IPS-15b (cell line): Measurements from ENCODE around the gene CDKL1.

Experiments used
- H3K27me3 ChIP-seq: one replicate; pipeline ENCODE4 v1.6.1; 2013; ENCODE audit warnings: low read length; ENCODE audit not compliant: control insufficient read depth, insufficient read depth
- H3K36me3 ChIP-seq: one replicate; pipeline ENCODE4 v1.6.1; 2013; ENCODE audit warnings: low read length; ENCODE audit not compliant: control insufficient read depth, insufficient read depth
- H3K4me1 ChIP-seq: one replicate; pipeline ENCODE4 v1.6.1; 2013; ENCODE audit warnings: mild to moderate bottlenecking, low read length; ENCODE audit not compliant: control insufficient read depth, insufficient read depth
- H3K4me3 ChIP-seq: one replicate; pipeline ENCODE4 v1.5.1; 2013; ENCODE audit warnings: low read depth, low read length
- H3K9ac ChIP-seq: one replicate; pipeline ENCODE4 v1.6.1; 2013; ENCODE audit warnings: low read depth, mild to moderate bottlenecking, low read length
- H3K9me3 ChIP-seq: one replicate; pipeline ENCODE4 v1.6.1; 2013; ENCODE audit warnings: mild to moderate bottlenecking, low read length; ENCODE audit not compliant: control insufficient read depth, insufficient read depth

Gene CDKL1

DNA sequence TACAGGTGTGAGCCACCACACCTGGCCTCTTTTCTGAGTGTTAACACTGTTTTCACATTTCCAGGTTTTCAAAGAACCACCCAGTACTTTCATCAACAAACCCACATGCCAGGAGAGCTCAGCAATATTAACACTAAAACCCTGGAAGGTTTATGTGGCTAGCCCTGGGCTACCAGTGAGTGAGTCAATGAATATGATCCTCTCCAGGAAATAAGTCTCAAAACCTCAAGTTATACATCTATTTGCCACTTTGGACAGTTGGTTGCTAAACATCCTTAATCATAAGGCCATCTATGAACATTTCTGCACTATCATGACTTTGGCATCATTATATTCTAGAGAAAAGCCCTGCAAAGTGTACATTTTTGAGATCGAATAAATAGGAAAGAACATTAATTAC is 6.3 kb upstream of the CDKL1 start:
- H3K36me3 ChIP-seq = no peaks in the 10 kb centered on the region
- no peaks in the 10 kb centered on the region for H3K4me1 ChIP-seq
- no peak overlapping the region for H3K9ac ChIP-seq
- H3K9me3 ChIP-seq = no peaks in the 10 kb centered on the region
- peaks cover 4% of the 10 kb centered on the region for H3K27me3 ChIP-seq
- no peak overlapping the region for H3K4me3 ChIP-seq

DNA sequence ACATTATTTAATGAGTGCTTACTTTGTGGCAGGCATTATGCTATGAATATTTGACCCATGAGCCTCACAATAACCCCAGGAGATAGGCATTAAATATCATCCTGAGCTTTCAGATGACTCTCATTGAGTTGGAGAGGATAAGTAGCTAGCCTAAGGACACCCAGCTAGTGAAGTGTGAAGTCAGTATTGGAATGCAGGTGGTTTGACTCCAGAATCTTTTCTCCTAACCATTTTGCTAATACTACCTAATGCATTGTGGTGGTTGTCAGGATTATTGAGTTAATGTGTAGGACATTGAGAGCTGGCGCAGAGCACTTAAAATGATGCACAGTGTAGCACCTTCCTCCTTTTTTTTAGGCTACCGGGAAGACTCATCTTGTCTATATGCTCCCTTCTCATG is 3.8 kb upstream of the CDKL1 start:
- Histone ChIP-seq H3K36me3 (no peaks in the 10 kb centered on the region), H3K4me3 (no peak overlapping the region), H3K9me3 (no peaks in the 10 kb centered on the region), H3K4me1 (peaks cover 8% of the 10 kb centered on the region), H3K9ac (no peak overlapping the region), H3K27me3 (peaks cover 21% of the 10 kb centered on the region)

DNA sequence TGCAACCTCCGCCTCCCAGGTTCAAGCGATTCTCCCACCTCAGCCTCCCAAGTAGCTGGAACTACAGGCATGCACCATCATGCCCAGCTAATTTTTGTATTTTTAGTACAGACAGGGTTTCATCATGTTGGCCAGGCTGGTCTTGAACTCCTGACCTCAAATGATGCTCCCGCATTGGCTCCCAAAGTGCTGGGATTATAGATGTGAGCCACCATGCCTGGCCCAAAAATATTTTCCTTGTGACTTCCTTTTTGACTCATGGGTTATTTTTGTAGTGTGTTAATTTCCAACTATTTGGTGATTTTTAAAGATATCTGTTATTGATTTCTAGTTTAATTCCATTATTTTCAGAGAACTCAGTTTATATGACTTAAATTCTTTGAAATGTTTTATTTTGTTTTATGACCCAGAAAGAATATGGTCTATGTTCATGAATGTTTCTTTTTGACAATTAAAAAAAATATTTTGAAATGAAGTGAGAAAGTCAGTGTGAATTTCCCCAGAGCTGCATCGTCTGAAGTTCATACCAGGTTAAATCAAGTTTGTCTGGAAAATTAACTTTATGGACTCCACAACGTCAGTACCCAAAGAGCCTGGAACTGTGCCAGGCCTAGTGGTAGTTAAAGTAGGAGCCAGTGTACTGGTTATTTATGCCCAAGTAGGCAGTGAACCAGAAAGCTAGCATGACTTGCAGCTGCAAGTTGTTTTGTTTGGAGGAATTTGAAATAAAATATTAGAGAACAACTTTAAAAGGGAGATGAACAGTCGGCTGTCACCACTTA is 2.8 kb upstream of the CDKL1 start:
- Histone ChIP-seq H3K9me3 (no peaks in the 10 kb centered on the region), H3K4me3 (no peak overlapping the region), H3K9ac (no peak overlapping the region), H3K27me3 (peaks cover 25% of the 10 kb centered on the region), H3K4me1 (peaks cover 8% of the 10 kb centered on the region), H3K36me3 (no peaks in the 10 kb centered on the region)

DNA sequence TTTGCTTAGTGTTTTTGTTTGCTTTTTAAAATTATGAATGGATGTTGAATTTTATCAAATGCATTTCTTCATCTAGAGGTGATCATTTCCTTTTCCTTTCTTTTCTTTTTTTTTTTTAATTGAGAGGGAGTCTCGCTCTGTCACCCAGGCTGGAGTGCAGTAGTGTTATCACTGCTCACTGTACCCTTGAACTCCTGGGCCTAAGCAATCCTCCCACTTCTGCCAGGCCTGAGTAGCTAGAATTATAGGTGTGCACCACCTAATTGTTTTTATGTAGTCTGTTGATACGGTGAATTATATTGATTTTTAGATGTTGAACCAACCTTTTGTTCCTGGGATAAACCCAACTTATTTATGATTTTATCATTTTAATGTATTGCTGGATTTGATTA is 1.5 kb upstream of the CDKL1 start:
- H3K9ac ChIP-seq = no peak overlapping the region
- H3K27me3 ChIP-seq = peaks cover 25% of the 10 kb centered on the region
- peaks cover 8% of the 10 kb centered on the region for H3K4me1 ChIP-seq
- no peaks in the 10 kb centered on the region for H3K9me3 ChIP-seq
- H3K4me3 ChIP-seq = no peak overlapping the region
- H3K36me3 ChIP-seq = no peaks in the 10 kb centered on the region

DNA sequence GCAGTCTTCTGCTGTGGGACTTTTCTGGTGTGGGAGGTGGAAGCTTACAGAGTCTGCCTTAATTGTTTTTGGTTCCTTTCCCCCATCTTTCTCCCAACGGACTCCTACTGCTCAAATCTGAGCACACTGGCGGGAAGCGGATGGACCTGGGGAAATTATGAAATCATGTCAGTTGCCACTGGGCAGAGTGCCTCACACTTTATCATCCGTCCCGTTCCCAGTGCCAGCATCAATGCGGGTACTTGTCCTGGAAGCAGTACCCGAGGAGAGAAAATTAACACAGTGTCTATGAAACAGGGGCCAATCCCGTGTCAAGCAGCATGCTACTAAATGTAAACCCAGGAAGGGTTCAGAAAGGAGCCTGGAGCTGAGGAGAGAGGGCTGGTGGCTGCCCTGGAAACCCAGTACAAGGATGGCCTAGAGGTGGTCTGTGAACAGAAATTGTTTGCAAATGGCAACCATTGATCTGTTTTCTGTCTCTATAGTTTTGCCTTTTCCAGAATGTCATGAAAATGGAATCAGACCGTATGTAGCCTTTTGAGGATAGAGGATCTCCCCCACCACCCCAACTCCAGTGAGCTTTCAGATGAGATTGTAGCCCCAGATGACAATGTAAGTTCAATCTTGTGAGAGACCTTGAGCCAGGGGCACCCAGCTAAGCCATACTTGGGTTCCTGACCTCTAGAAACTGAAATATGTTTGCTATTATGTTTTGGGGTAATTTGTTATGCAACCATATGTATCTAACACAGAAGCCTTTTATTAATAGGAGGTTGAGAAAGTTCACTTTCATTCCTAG is 908 bp upstream of the CDKL1 start:
- Histone ChIP-seq H3K9ac (peak overlapping the region; percentile 13), H3K27me3 (peaks cover 25% of the 10 kb centered on the region), H3K9me3 (no peaks in the 10 kb centered on the region), H3K4me1 (peaks cover 8% of the 10 kb centered on the region), H3K36me3 (no peaks in the 10 kb centered on the region), H3K4me3 (peak overlapping the region; percentile 65)

DNA sequence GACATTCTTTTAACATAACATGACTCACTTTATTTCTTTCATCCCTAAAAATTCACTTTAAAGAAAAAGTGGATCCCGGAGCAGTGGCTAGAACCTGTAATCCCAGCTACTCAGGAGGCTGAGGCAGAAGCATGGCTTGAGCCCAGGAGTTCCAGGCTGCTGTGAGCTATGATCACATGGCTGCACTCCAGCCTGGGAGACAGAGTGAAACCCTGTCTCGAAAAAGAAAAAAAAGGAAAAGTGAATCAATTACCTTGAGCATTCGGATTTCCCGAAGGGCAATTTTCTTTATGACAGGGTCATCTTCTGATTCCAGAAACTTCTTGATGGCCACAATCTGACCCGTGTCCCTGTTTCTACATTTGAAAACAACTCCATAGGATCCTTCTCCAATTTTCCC is 1.2 kb downstream of the CDKL1 start:
- H3K9ac ChIP-seq = no peak overlapping the region
- peak overlapping the region; percentile 65 for H3K4me3 ChIP-seq

DNA sequence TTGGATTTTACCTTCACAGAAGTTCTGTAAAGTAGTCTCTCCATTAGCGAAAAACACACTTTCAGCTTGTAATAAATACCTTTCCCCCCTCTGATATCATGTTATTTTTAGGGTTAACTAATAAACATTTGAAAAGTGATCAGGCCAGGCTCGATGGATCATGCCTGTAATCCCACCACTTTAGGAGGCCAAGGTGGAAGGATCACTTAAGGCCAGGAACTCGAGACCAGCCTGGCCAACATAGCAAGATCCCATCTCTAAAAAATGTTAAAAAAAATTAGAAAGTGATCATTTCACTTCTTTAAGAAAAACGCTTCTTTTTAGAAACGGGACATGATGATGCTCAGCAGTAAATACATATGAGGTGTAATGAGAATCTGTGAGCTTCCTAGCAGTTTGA is 2.0 kb downstream of the CDKL1 start:
- Histone ChIP-seq H3K9me3 (no peaks in the 10 kb centered on the region), H3K9ac (no peak overlapping the region), H3K27me3 (peaks cover 25% of the 10 kb centered on the region), H3K4me3 (no peak overlapping the region), H3K36me3 (no peaks in the 10 kb centered on the region), H3K4me1 (peaks cover 8% of the 10 kb centered on the region)

More for the DNA sequence above, 1.2 kb downstream of the CDKL1 start:
- Histone ChIP-seq H3K36me3 (no peaks in the 10 kb centered on the region), H3K4me1 (peaks cover 8% of the 10 kb centered on the region), H3K27me3 (peaks cover 25% of the 10 kb centered on the region), H3K9me3 (no peaks in the 10 kb centered on the region)

DNA sequence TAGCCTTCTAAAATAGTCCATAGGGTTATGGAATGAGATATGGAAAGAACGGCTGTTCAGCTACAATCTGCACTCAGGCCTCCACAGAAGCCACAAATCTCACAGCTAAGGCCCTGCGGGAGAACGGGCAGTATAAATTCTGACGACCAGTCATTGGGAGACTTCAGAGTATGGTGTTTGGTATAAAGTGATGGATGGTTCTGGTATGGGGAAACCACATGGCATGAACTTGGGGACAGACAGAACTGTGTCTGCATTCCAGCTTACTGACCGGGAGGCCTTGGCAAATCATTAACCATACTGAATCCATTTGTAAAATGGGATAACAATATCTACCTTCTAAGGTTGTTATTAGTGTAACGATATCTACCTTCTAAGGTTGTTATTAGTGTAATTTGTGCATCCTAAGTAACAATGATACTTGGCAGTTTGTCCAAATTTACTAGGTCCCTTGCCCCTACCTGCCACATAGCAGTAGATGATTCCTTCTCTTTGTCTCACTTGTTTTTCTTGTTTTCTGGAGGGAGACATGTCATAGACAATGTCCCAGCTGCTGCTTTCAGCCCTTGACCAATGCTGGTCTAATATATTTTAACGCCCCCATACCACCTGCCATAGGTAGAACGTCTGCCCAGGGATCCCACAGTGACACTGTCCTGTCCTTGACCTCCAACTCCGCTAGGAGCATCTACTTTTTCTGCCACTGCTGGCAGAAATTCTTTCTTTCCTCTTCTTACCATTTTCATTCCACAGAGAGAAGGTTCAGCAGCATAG is 6.8 kb downstream of the CDKL1 start:
- Histone ChIP-seq H3K9me3 (no peaks in the 10 kb centered on the region), H3K4me1 (peaks cover 2% of the 10 kb centered on the region), H3K4me3 (no peak overlapping the region), H3K9ac (no peak overlapping the region), H3K36me3 (no peaks in the 10 kb centered on the region), H3K27me3 (no peaks in the 10 kb centered on the region)

DNA sequence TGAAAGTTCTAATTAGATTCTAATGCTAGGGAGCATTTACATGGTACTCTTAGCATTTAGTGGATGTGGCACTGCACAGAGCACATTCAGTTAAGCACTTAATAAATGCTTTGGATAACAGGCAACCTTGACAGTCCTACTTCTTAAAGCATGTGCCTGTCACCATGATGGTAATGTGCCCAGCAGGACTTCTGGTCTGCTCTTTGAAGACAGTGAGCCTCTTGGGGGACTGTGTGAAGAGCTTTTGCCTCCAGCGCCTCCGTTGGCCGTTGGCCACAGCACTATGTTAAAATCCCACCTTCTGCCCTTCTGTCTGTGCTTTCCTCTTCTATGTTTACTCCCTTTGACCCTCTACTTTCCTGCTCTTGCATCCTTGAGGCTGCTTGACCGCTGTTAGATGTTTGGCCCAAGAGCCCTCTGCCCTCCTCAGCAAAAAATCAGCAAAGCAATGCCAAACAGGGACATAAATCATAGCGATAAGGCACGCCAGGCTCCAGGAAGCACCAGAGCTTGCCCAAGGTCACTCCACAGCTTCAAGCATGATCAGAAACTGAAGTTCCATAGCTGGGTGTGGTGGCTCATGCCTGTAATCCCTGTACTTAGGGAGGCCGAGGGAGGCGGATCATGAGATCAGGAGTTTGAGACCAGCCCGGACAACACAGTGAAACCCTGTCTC is 8.3 kb downstream of the CDKL1 start:
- Histone ChIP-seq H3K9me3 (no peaks in the 10 kb centered on the region), H3K36me3 (no peaks in the 10 kb centered on the region), H3K27me3 (no peaks in the 10 kb centered on the region), H3K4me1 (peaks cover 2% of the 10 kb centered on the region), H3K4me3 (no peak overlapping the region), H3K9ac (no peak overlapping the region)

DNA sequence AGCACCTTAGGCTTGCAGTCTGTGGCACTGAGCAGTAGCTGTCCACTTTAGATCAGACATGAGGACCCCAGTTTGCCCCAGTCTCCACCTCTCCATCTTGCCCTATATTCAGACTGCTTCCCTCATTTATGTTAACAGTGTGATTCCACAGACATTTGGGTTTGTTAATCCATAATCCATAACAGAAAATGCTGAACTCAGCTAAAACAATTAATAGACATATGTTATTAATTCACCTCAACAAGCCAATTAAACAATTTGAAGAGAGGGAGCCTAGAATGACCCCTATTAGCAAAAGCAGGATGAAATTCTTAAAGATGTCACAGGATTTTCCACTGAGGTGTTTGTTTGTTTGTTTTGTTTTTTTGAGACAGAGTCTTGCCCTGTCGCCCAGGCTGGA is 9.1 kb downstream of the CDKL1 start:
- H3K36me3 ChIP-seq = no peaks in the 10 kb centered on the region
- H3K4me3 ChIP-seq = no peak overlapping the region
- H3K9ac ChIP-seq = no peak overlapping the region
- H3K9me3 ChIP-seq = no peaks in the 10 kb centered on the region
- peaks cover 2% of the 10 kb centered on the region for H3K4me1 ChIP-seq
- H3K27me3 ChIP-seq = no peaks in the 10 kb centered on the region

DNA sequence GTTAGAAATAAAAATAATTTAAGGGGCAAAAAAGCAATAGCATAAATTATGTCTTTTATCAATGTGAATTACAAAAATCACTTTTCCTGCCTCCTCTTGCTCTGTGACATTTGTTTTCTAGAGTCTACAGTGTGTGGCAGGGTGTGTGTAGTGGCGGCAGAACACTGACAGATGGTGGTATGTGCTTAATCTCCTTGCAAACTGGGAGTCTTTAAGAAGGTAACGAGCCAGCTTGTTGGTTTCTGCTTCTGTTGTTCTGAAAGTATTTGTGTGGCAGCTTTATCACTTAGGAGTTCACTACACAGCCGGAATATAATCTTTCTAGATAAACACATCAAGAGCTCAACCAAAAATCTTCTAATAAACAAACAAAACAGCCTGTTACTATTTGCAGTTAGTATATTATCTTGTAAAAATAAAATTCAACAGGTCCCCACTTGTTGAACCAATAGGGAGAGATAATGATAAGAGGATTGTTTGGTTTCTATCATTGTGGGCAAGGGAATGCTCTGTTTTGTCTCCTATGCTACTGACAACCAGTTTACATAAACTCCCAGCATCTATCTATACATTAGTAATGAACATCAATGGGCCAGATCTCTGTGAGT is 13.0 kb downstream of the CDKL1 start:
- no peaks in the 10 kb centered on the region for H3K9me3 ChIP-seq
- no peaks in the 10 kb centered on the region for H3K27me3 ChIP-seq
- no peak overlapping the region for H3K9ac ChIP-seq
- no peaks in the 10 kb centered on the region for H3K36me3 ChIP-seq
- H3K4me1 ChIP-seq = peaks cover 2% of the 10 kb centered on the region
- H3K4me3 ChIP-seq = no peak overlapping the region
